CD8-positive, alpha-beta memory T cell (primary cell): Measurements from ENCODE around the gene TAF1D. TPM values are rescaled to one million over a fixed set of nuclear protein-coding genes. Genes with fewer than 3 reads are reported as not detected.
"Not testable (repeated sequence)": the region's sequence is repeated elsewhere in the genome, so short reads cannot be mapped to it uniquely, and the experiment has no call there.

Experiments
- CTCF ChIA-PET: fragments of 350-600 bp; sonication (Branson Sonifier 250); formaldehyde crosslinking; loops from one replicate; lab custom pipeline; 2021; ENCODE audit warnings: antibody characterized with exemption; lab: Charles Lee
- POLR2A ChIA-PET: fragments of 350-600 bp; sonication (Branson Sonifier 250); formaldehyde crosslinking; loops from one replicate; lab custom pipeline; 2021; ENCODE audit warnings: antibody characterized with exemption; lab: Charles Lee
- DNase-seq, 5 donors: peaks; one replicate each; pipeline versions ENCODE4 v3.0.0 to v3.0.0-alpha.2; 2020 to 2022; ENCODE audit warnings: mixed read lengths in 1 of 5
- H3K27ac ChIP-seq: one replicate; pipeline ENCODE4 v1.7.0; 2013; ENCODE audit warnings: low read depth, mild to moderate bottlenecking, low read length, moderate library complexity
- H3K27me3 ChIP-seq: 2 replicates; pipeline ENCODE4 v1.7.0; 2013; ENCODE audit warnings: low read length, mild to moderate bottlenecking; ENCODE audit not compliant: insufficient read depth, poor library complexity, severe bottlenecking
- H3K36me3 ChIP-seq: 2 replicates; pipeline ENCODE4 v1.7.0; 2013; ENCODE audit warnings: mild to moderate bottlenecking, low read length, moderate library complexity; ENCODE audit not compliant: insufficient read depth
- H3K4me1 ChIP-seq: 2 replicates; pipeline ENCODE4 v1.7.0; 2013; ENCODE audit warnings: mild to moderate bottlenecking, low read length, moderate library complexity; ENCODE audit not compliant: insufficient read depth
- H3K4me3 ChIP-seq: 2 replicates; pipeline ENCODE4 v1.7.0; 2013; ENCODE audit warnings: mild to moderate bottlenecking, low read length
- H3K9me3 ChIP-seq: 2 replicates; pipeline ENCODE4 v1.7.0; 2013; ENCODE audit warnings: mild to moderate bottlenecking, low read length
- H3K27ac Mint-ChIP-seq, 8 donors: one replicate each; pipeline ENCODE4 v1.8.0; 2020 to 2021; ENCODE audit warnings: mixed read lengths in 8 of 8, mild to moderate bottlenecking in 6 of 8, inconsistent platforms in 3 of 8, moderate library complexity in 3 of 8
- H3K27me3 Mint-ChIP-seq, 2 donors: one replicate each; pipeline ENCODE4 v1.8.0; 2020 to 2021; ENCODE audit warnings: mixed read lengths in 2 of 2, mild to moderate bottlenecking in 1 of 2, moderate library complexity in 1 of 2
- H3K36me3 Mint-ChIP-seq, 3 donors: one replicate each; pipeline ENCODE4 v1.8.0; 2020 to 2021; ENCODE audit warnings: mixed read lengths in 3 of 3, inconsistent platforms in 1 of 3, mild to moderate bottlenecking in 1 of 3
- H3K4me1 Mint-ChIP-seq, 3 donors: one replicate each; pipeline ENCODE4 v1.8.0; 2020 to 2021; ENCODE audit warnings: mixed read lengths in 3 of 3, inconsistent platforms in 1 of 3, mild to moderate bottlenecking in 1 of 3
- H3K4me3 Mint-ChIP-seq, 7 donors: one replicate each; pipeline ENCODE4 v1.8.0; 2020 to 2021; ENCODE audit warnings: mixed read lengths in 7 of 7, mild to moderate bottlenecking in 6 of 7, moderate library complexity in 4 of 7, inconsistent platforms in 2 of 7
- H3K9me3 Mint-ChIP-seq, 5 donors: one replicate each; pipeline ENCODE4 v1.8.0; 2020 to 2022; ENCODE audit warnings: mixed read lengths in 5 of 5, mild to moderate bottlenecking in 3 of 5, moderate library complexity in 2 of 5, inconsistent platforms in 1 of 5
- polyA plus RNA-seq: library from polyadenylated mRNA; unstranded; fragments of 300-500 nt; fragmentation: Illumina TruSeq; gene quantifications from one replicate; pipeline ENCODE4 v1.2.3, GENCODE V29; 2021
- total RNA-seq, 2 experiments: library from RNA; stranded (reverse); gene quantifications; one replicate each; pipeline ENCODE4 v1.2.3, GENCODE V29; 2021

TAF1D gene
- total and polyA plus RNA-seq, 3 experiments from 2014 or later: 18.0 to 265 (median 249) TPM

DNA sequence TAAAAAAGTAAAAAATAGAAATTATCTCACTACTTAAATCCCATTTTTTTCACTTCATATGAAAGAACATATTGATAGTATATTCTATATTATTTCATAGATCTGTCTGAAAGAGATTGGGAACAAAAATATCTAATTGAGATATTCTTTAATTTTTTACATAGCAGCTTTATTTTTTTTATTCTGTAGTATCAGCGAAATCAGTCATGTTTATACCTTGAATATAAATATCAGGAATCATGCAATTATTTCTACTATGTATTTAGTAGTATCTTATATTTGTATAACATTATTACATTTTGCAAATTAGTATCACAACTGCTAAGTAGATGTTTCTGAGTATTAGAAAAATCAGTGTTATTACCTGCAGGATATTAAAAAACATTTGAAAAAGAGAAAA lies 20.6 kb upstream of the TAF1D start:
- CTCF ChIA-PET: no interaction called here
- Histone ChIP-seq H3K36me3 (no peaks in the 10 kb centered on the region), H3K4me1 (no peaks in the 10 kb centered on the region), H3K9me3 (no peaks in the 10 kb centered on the region), H3K4me3 (no peak overlapping the region), H3K27me3 (no peaks in the 10 kb centered on the region), H3K27ac (no peak overlapping the region)
- H3K27ac Mint-ChIP-seq: no peak overlapping the region
- H3K9me3 Mint-ChIP-seq: no peaks in the 10 kb centered on the region
- no peaks in the 10 kb centered on the region for H3K4me1 Mint-ChIP-seq
- no peak for DNase-seq
- H3K4me3 Mint-ChIP-seq: no peak overlapping the region
- POLR2A ChIA-PET: no interaction called here
- no peaks in the 10 kb centered on the region for H3K27me3 Mint-ChIP-seq
- peaks cover 8 to 65% (median 25%) of the 10 kb centered on the region in 3 donors for H3K36me3 Mint-ChIP-seq

- H3K36me3 ChIP-seq: peaks cover 13% of the 10 kb centered on the region
These were observed 17.8 kb upstream of the TAF1D start for GRCh38 chr11:93759123-93759522.

GRCh38 chr11:93757924-93758865 lies 16.9 kb upstream of the TAF1D start:
- H3K9me3 ChIP-seq: no peaks in the 10 kb centered on the region
- H3K27me3 ChIP-seq: no peaks in the 10 kb centered on the region
- H3K4me1 ChIP-seq: no peaks in the 10 kb centered on the region
- POLR2A ChIA-PET: no interaction called here
- H3K36me3 Mint-ChIP-seq: peaks cover 8 to 71% (median 21%) of the 10 kb centered on the region in 3 donors
- H3K36me3 ChIP-seq: peaks cover 13% of the 10 kb centered on the region
- no peaks in the 10 kb centered on the region for H3K9me3 Mint-ChIP-seq
- H3K4me3 Mint-ChIP-seq: no peak overlapping the region
- H3K27me3 Mint-ChIP-seq: no peaks in the 10 kb centered on the region
- DNase-seq: peak in 1 of 5 donors; percentile 45
- no peak overlapping the region for H3K27ac ChIP-seq
- no peak overlapping the region for H3K4me3 ChIP-seq
- no peak overlapping the region for H3K27ac Mint-ChIP-seq
- no peaks in the 10 kb centered on the region for H3K4me1 Mint-ChIP-seq
- CTCF ChIA-PET: no interaction called here

More at GRCh38 chr11:93759123-93759522, 17.8 kb upstream of the TAF1D start:
- peaks cover 8 to 70% (median 21%) of the 10 kb centered on the region in 3 donors for H3K36me3 Mint-ChIP-seq
- POLR2A ChIA-PET, H3K27ac ChIP-seq, H3K27me3 Mint-ChIP-seq, H3K27me3 ChIP-seq, H3K4me3 ChIP-seq, H3K4me1 ChIP-seq, H3K4me1 Mint-ChIP-seq, H3K9me3 Mint-ChIP-seq, DNase-seq, CTCF ChIA-PET, H3K4me3 Mint-ChIP-seq, H3K9me3 ChIP-seq: not testable (repeated sequence)
- H3K27ac Mint-ChIP-seq: peak overlapping the region in 1 of 8 donors; percentile 54

GRCh38 chr11:93757301-93757700 lies 16.0 kb upstream of the TAF1D start:
- H3K27me3 Mint-ChIP-seq: no peaks in the 10 kb centered on the region
- no peak overlapping the region for H3K27ac ChIP-seq
- no peak for DNase-seq
- no peaks in the 10 kb centered on the region for H3K9me3 ChIP-seq
- H3K36me3 ChIP-seq: peaks cover 13% of the 10 kb centered on the region
- no peaks in the 10 kb centered on the region for H3K4me1 ChIP-seq
- H3K9me3 Mint-ChIP-seq: no peaks in the 10 kb centered on the region
- no peak overlapping the region for H3K4me3 ChIP-seq
- H3K36me3 Mint-ChIP-seq: peaks cover 8 to 70% (median 23%) of the 10 kb centered on the region in 3 donors
- CTCF ChIA-PET: no interaction called here
- POLR2A ChIA-PET: no interaction called here
- H3K4me1 Mint-ChIP-seq: no peaks in the 10 kb centered on the region
- no peak overlapping the region for H3K4me3 Mint-ChIP-seq
- H3K27me3 ChIP-seq: no peaks in the 10 kb centered on the region
- H3K27ac Mint-ChIP-seq: no peak overlapping the region

- DNase-seq: no peak
- CTCF ChIA-PET: no interaction called here
These were observed 15.5 kb upstream of the TAF1D start for GRCh38 chr11:93756748-93757147.

GRCh38 chr11:93753241-93753640 lies 11.9 kb upstream of the TAF1D start:
- no peaks in the 10 kb centered on the region for H3K9me3 Mint-ChIP-seq
- no peaks in the 10 kb centered on the region for H3K27me3 ChIP-seq
- H3K4me3 ChIP-seq: no peak overlapping the region
- peak overlapping the region in 2 of 8 donors; percentile 18 to 91 for H3K27ac Mint-ChIP-seq
- H3K4me3 Mint-ChIP-seq: no peak overlapping the region
- H3K27ac ChIP-seq: no peak overlapping the region
- CTCF ChIA-PET: no interaction called here
- H3K4me1 Mint-ChIP-seq: peaks cover 0 to 5% (median 4%) of the 10 kb centered on the region in 3 donors
- H3K27me3 Mint-ChIP-seq: no peaks in the 10 kb centered on the region
- H3K36me3 Mint-ChIP-seq: peaks cover 0 to 55% (median 16%) of the 10 kb centered on the region in 3 donors
- POLR2A ChIA-PET: no interaction called here
- DNase-seq: no peak
- peaks cover 13% of the 10 kb centered on the region for H3K36me3 ChIP-seq
- H3K4me1 ChIP-seq: no peaks in the 10 kb centered on the region
- H3K9me3 ChIP-seq: no peaks in the 10 kb centered on the region

More at GRCh38 chr11:93756748-93757147, 15.5 kb upstream of the TAF1D start:
- Mint-ChIP-seq H3K27me3 (no peaks in the 10 kb centered on the region), H3K36me3 (peaks cover 8 to 71% (median 24%) of the 10 kb centered on the region in 3 donors), H3K4me1 (no peaks in the 10 kb centered on the region), H3K27ac (no peak overlapping the region), H3K4me3 (no peak overlapping the region), H3K9me3 (no peaks in the 10 kb centered on the region)
- H3K4me1 ChIP-seq: no peaks in the 10 kb centered on the region
- no peak overlapping the region for H3K27ac ChIP-seq
- H3K4me3 ChIP-seq: no peak overlapping the region
- H3K36me3 ChIP-seq: peaks cover 13% of the 10 kb centered on the region
- POLR2A ChIA-PET: no interaction called here
- no peaks in the 10 kb centered on the region for H3K9me3 ChIP-seq
- no peaks in the 10 kb centered on the region for H3K27me3 ChIP-seq

GRCh38 chr11:93751001-93751400 lies 9.7 kb upstream of the TAF1D start:
- ChIA-PET POLR2A (no interaction called here), CTCF (no interaction called here)
- Mint-ChIP-seq H3K4me3 (no peak overlapping the region), H3K9me3 (no peaks in the 10 kb centered on the region), H3K4me1 (peaks cover 0 to 10% (median 8%) of the 10 kb centered on the region in 3 donors), H3K36me3 (peaks cover 0 to 45% (median 9%) of the 10 kb centered on the region in 3 donors), H3K27me3 (no peaks in the 10 kb centered on the region), H3K27ac (no peak overlapping the region)
- no peaks in the 10 kb centered on the region for H3K9me3 ChIP-seq
- H3K4me3 ChIP-seq: no peak overlapping the region
- H3K27ac ChIP-seq: no peak overlapping the region
- DNase-seq: no peak
- H3K36me3 ChIP-seq: peaks cover 9% of the 10 kb centered on the region
- H3K27me3 ChIP-seq: no peaks in the 10 kb centered on the region
- H3K4me1 ChIP-seq: no peaks in the 10 kb centered on the region

GRCh38 chr11:93747122-93747521 lies 5.8 kb upstream of the TAF1D start:
- H3K36me3 Mint-ChIP-seq: peaks cover 0 to 29% (median 6%) of the 10 kb centered on the region in 3 donors
- H3K27ac ChIP-seq: no peak overlapping the region
- peaks cover 6% of the 10 kb centered on the region for H3K4me1 ChIP-seq
- CTCF ChIA-PET: no interaction called here
- H3K4me3 ChIP-seq: no peak overlapping the region
- H3K4me1 Mint-ChIP-seq: peaks cover 13 to 28% (median 28%) of the 10 kb centered on the region in 3 donors
- no peaks in the 10 kb centered on the region for H3K36me3 ChIP-seq
- no peaks in the 10 kb centered on the region for H3K9me3 Mint-ChIP-seq
- no peaks in the 10 kb centered on the region for H3K27me3 ChIP-seq
- no peaks in the 10 kb centered on the region for H3K27me3 Mint-ChIP-seq
- H3K9me3 ChIP-seq: no peaks in the 10 kb centered on the region
- no peak overlapping the region for H3K4me3 Mint-ChIP-seq
- no peak overlapping the region for H3K27ac Mint-ChIP-seq
- no peak for DNase-seq
- POLR2A ChIA-PET: no interaction called here
